T-helper 22 cell (primary cell): ENCODE data around the gene UPP1.
"Not testable (repeated sequence)": the region's sequence is repeated elsewhere in the genome, so short reads cannot be mapped to it uniquely, and the experiment has no call there.

Experiments
- DNase-seq: peaks from one replicate; pipeline ENCODE4 v3.0.0-alpha.2; 2020; ENCODE audit warnings: low read depth

Gene UPP1

GRCh38 chr7:48089046-48090003 is at the start of gene UPP1:
TSS of gene UPP1 (plus strand) at chr7:48089265. CDS start at chr7:48094784, 5,519 bp downstream.
- DNase-seq: peak; percentile 87

GRCh38 chr7:48040944-48041652 is 48.0 kb upstream of the UPP1 start:
- DNase-seq: no peak

GRCh38 chr7:48041653-48041970 is 47.5 kb upstream of the UPP1 start:
- no peak for DNase-seq

GRCh38 chr7:48042216-48042615 is 46.8 kb upstream of the UPP1 start:
- no peak for DNase-seq

- DNase-seq: no peak
Observed at GRCh38 chr7:48042636-48043035, 46.4 kb upstream of the UPP1 start.

GRCh38 chr7:48045195-48045765 is 43.8 kb upstream of the UPP1 start:
- no peak for DNase-seq

- no peak for DNase-seq
Observed at GRCh38 chr7:48046458-48046857, 42.6 kb upstream of the UPP1 start.

- no peak for DNase-seq
Observed at GRCh38 chr7:48048113-48048512, 41.0 kb upstream of the UPP1 start.

- no peak for DNase-seq
Observed at GRCh38 chr7:48049850-48050249, 39.2 kb upstream of the UPP1 start.

GRCh38 chr7:48052748-48053147 is 36.3 kb upstream of the UPP1 start:
- no peak for DNase-seq

GRCh38 chr7:48053736-48054135 is 35.3 kb upstream of the UPP1 start:
- DNase-seq: no peak

- DNase-seq: no peak
Observed at GRCh38 chr7:48058990-48059389, 30.1 kb upstream of the UPP1 start.

- no peak for DNase-seq
Observed at GRCh38 chr7:48059706-48060105, 29.4 kb upstream of the UPP1 start.

- no peak for DNase-seq
Observed at GRCh38 chr7:48063985-48064384, 25.1 kb upstream of the UPP1 start.

GRCh38 chr7:48067475-48067874 is 21.6 kb upstream of the UPP1 start:
- no peak for DNase-seq

GRCh38 chr7:48074204-48074654 is 14.8 kb upstream of the UPP1 start:
- no peak for DNase-seq

GRCh38 chr7:48077423-48077822 is 11.6 kb upstream of the UPP1 start:
- DNase-seq: no peak

- no peak for DNase-seq
Observed at GRCh38 chr7:48078470-48078869, 10.6 kb upstream of the UPP1 start.

GRCh38 chr7:48082378-48082777 is 6.7 kb upstream of the UPP1 start:
- not testable (repeated sequence) for DNase-seq

GRCh38 chr7:48083114-48083830 is 5.8 kb upstream of the UPP1 start:
- DNase-seq: no peak

GRCh38 chr7:48084727-48085432 is 4.2 kb upstream of the UPP1 start:
- peak; percentile 60 for DNase-seq

GRCh38 chr7:48085433-48085791 is 3.7 kb upstream of the UPP1 start:
- no peak for DNase-seq
